Measurements from ENCODE around the gene DLG2.

GRCh38 chr11:83948200-83948599, 1678.9 kb downstream of the DLG2 start:
- no peak for TF ChIP-seq YY1 (IDR thresholded peaks at IDR 0.05; ENCODE audit: low read depth, low read length)
- TF ChIP-seq SIRT6 (IDR thresholded peaks at IDR 0.05; ENCODE audit: low read length) = no peak
- TF ChIP-seq CTCF (IDR thresholded peaks at IDR 0.05; ENCODE audit: control extremely low read depth in 1 of 3, insufficient read depth in 1 of 3, low read depth in 1 of 3, low read length in 3 of 3) = no peak
- TF ChIP-seq RBBP5 (IDR thresholded peaks at IDR 0.05; ENCODE audit: borderline replicate concordance, low read depth, low read length) = no peak
- TF ChIP-seq CHD1 (IDR thresholded peaks at IDR 0.05; ENCODE audit: low read depth, low read length) = no peak
- no peak for TF ChIP-seq EGR1 (IDR thresholded peaks at IDR 0.05; ENCODE audit: borderline replicate concordance, low read depth, low read length)
- no peak for TF ChIP-seq RAD21 (IDR thresholded peaks at IDR 0.05 in 1 of 2, conservative IDR thresholded peaks at IDR 0.05 in 1 of 2; ENCODE audit: low read depth in 2 of 2, low read length in 2 of 2)
